K562 (cell line): ENCODE data around the gene EAF1. TPM values are rescaled to one million over a fixed set of nuclear protein-coding genes. Genes with fewer than 3 reads are reported as not detected.
A peak's percentile ranks its signal among the peaks of the same experiment; 100 is the strongest.

Experiments
- BCOR ChIP-seq: fragments of 450-650 bp; IDR thresholded peaks from 2 replicates; pipeline ENCODE4 v1.6.1; 2016
- CAMTA2 ChIP-seq: fragments of 250-450 bp; sonication (Bioruptor Pico); conservative IDR thresholded peaks from 2 replicates; pipeline ENCODE4 v1.5.1; 2022
- CBX1 ChIP-seq: sonication (generic); IDR thresholded peaks from 2 replicates; pipeline ENCODE4 v1.6.1; 2016; ENCODE audit warnings: antibody characterized with exemption, low read depth, mild to moderate bottlenecking
- CREB1 ChIP-seq, 2 experiments: sonication (generic) in 1 of 2; formaldehyde crosslinking in 1 of 2; IDR thresholded peaks; 2 replicates each; pipeline versions ENCODE4 v1.6.1 to v1.8.0; 2012 to 2022; ENCODE audit warnings: inconsistent platforms in 1 of 2, mild to moderate bottlenecking in 1 of 2, missing genetic modification reagents in 1 of 2, moderate library complexity in 1 of 2
- GABPB1 ChIP-seq: sonication (generic); formaldehyde crosslinking; IDR thresholded peaks from 2 replicates; pipeline ENCODE4 v1.8.0; 2022; ENCODE audit warnings: mild to moderate bottlenecking, missing genetic modification reagents
- HCFC1 ChIP-seq: IDR thresholded peaks from 2 replicates; pipeline ENCODE4 v1.6.1; 2012; ENCODE audit warnings: low read depth, low read length, improper control_type of control experiment
- HDAC1 ChIP-seq, 2 experiments: fragments of 450-650 bp; IDR thresholded peaks; 2 replicates each; pipeline ENCODE4 v1.6.1; 2016 to 2017; ENCODE audit warnings: inconsistent platforms in 1 of 2, mild to moderate bottlenecking in 1 of 2, moderate library complexity in 1 of 2
- PKNOX1 ChIP-seq: fragments of 450-650 bp; IDR thresholded peaks from 2 replicates; pipeline ENCODE4 v1.6.1; 2016
- SMC3 ChIP-seq: conservative IDR thresholded peaks from 2 replicates; pipeline ENCODE4 v1.6.1; 2011; ENCODE audit warnings: low read depth, low read length, improper control_type of control experiment; ENCODE audit not compliant: insufficient read depth
- SUPT5H ChIP-seq: fragments of 450-650 bp; IDR thresholded peaks from 2 replicates; pipeline ENCODE4 v1.6.1; 2016
- THRA ChIP-seq: fragments of 450-650 bp; IDR thresholded peaks from 2 replicates; pipeline ENCODE4 v1.6.1; 2017; ENCODE audit warnings: mild to moderate bottlenecking, moderate library complexity
- XRCC5 ChIP-seq: fragments of 200-400 bp; formaldehyde crosslinking; IDR thresholded peaks from 2 replicates; pipeline ENCODE4 v1.6.1; 2017; ENCODE audit warnings: low read depth, mild to moderate bottlenecking, low read length
- ZNF175 ChIP-seq: fragments of 200-800 bp; sonication (Bioruptor generic); IDR thresholded peaks from 2 replicates; pipeline ENCODE4 v1.6.1; 2016; ENCODE audit warnings: low read depth, mild to moderate bottlenecking, missing genetic modification characterization, missing compliant biosample characterization
- ZNF217 ChIP-seq: sonication (generic); formaldehyde crosslinking; IDR thresholded peaks from 2 replicates; pipeline ENCODE4 v1.8.0; 2022; ENCODE audit warnings: mild to moderate bottlenecking, missing genetic modification reagents
- ZNF384 ChIP-seq: IDR thresholded peaks from 2 replicates; pipeline ENCODE4 v1.6.1; 2012; ENCODE audit warnings: low read depth, low read length, improper control_type of control experiment
- ZNF696 ChIP-seq: fragments of 250-450 bp; sonication (Bioruptor Pico); conservative IDR thresholded peaks from 2 replicates; pipeline ENCODE4 v1.4.0; 2020; ENCODE audit warnings: mild to moderate bottlenecking, moderate library complexity
- ZNF699 ChIP-seq: fragments of 250-450 bp; sonication (Bioruptor Pico); IDR thresholded peaks from 2 replicates; pipeline ENCODE4 v1.8.0; 2021; ENCODE audit warnings: mild to moderate bottlenecking, moderate library complexity; ENCODE audit not compliant: insufficient replicate concordance
- ZNF764 ChIP-seq: fragments of 250-450 bp; sonication (Bioruptor Pico); IDR thresholded peaks from 2 replicates; pipeline ENCODE4 v1.4.0; 2020; ENCODE audit warnings: low read depth, mild to moderate bottlenecking, moderate library complexity
- polyA plus RNA-seq, 8 experiments: library from polyadenylated mRNA; depleted of rRNA in 4 of 8; stranded (reverse) in 5 of 8; unstranded in 3 of 8; fragments of >200 nt; fragmentation: Nextera tagmentation in 2 of 8; fragmentation: Illumina TruSeq in 1 of 8; extraction: Ambion mirVana in 2 of 8; extraction: Trizol in 1 of 8; gene quantifications; 2 replicates each; pipeline versions ENCODE4 v1.2.1 to v1.2.3, GENCODE V29; 2011 to 2014; ENCODE audit warnings: inconsistent platforms in 1 of 8, missing spikeins in 1 of 8
- total RNA-seq, 7 experiments: library from RNA; depleted of rRNA in 6 of 7; stranded (reverse); fragments of >200 nt in 6 of 7; fragmentation: Illumina TruSeq in 2 of 7; extraction: Trizol in 2 of 7; gene quantifications; 2 replicates each; pipeline versions ENCODE4 v1.2.1 to v1.2.3, GENCODE V29; 2011 to 2021; ENCODE audit warnings: low replicate concordance in 1 of 7
- TF ChIP-seq, protein P1 (sequence below): fragments of 250-450 bp; sonication (Bioruptor Pico); IDR thresholded peaks from 2 replicates; pipeline ENCODE4 v1.8.0; 2021; ENCODE audit warnings: mild to moderate bottlenecking, moderate library complexity
- TF ChIP-seq, protein P2 (sequence below), 2 experiments: fragments of 450-650 bp in 1 of 2; sonication (generic) in 1 of 2; formaldehyde crosslinking in 1 of 2; IDR thresholded peaks in 1 of 2; conservative IDR thresholded peaks in 1 of 2; 2 replicates each; pipeline versions ENCODE4 v1.6.1 to v1.8.1; 2016 to 2023; ENCODE audit warnings: mild to moderate bottlenecking in 2 of 2, moderate library complexity in 2 of 2, inconsistent platforms in 1 of 2, missing genetic modification reagents in 1 of 2
- TF ChIP-seq, protein P3 (sequence below): sonication (generic); formaldehyde crosslinking; IDR thresholded peaks from 2 replicates; pipeline ENCODE4 v1.8.1; 2023; ENCODE audit warnings: mild to moderate bottlenecking, missing genetic modification reagents

The EAF1 gene
- total and polyA plus RNA-seq, 9 of the 15 experiments (the other 6 are each of a cell fraction or from before 2014, with no cell fraction given) = 7.0 to 26.8 (median 20.4) TPM

DNA sequence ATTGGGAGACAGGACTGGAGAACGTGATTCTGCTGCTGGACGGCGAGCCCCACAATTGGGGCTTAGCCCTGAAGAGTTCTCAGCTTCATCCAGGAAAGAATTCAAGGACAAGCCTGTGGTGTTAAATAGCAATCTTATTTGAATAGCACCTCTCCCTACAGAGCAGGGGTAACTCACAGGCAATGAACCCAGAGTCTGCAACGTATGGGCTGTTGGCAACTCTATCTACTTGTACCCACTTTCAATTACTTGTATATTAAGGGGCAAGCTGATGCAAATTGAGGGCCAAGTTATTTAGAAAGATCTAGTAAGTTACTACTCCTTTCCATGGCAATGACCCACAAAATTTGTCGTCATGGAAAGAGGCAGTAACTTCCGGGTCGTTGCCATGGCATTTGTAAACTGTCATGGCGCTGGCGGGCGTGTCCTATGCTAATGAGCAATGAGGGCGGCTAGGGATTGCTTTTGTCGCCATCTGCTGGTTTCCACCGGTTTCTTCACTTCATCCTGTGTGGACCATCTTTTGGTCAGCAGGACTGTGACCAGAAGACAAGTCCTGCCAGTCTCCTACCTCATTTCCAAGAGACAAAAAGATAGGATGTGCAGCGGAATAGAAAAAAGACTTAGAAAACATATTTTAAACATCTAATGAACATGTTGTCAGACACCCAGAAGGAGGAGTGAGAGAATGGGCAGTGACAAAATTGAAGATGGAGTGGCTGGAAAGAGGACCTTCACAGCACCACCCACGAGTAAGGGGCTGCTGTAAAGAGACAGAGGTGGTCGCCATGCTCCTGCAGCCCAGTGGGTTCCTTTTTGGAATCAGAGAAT is 49.2 kb upstream of the EAF1 start (continued):
- TF ChIP-seq, protein P1, sequence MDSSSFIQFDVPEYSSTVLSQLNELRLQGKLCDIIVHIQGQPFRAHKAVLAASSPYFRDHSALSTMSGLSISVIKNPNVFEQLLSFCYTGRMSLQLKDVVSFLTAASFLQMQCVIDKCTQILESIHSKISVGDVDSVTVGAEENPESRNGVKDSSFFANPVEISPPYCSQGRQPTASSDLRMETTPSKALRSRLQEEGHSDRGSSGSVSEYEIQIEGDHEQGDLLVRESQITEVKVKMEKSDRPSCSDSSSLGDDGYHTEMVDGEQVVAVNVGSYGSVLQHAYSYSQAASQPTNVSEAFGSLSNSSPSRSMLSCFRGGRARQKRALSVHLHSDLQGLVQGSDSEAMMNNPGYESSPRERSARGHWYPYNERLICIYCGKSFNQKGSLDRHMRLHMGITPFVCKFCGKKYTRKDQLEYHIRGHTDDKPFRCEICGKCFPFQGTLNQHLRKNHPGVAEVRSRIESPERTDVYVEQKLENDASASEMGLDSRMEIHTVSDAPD (CRISPR knock-in tag) = no peak
- TF ChIP-seq, protein P2, sequence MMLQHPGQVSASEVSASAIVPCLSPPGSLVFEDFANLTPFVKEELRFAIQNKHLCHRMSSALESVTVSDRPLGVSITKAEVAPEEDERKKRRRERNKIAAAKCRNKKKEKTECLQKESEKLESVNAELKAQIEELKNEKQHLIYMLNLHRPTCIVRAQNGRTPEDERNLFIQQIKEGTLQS (IDR thresholded peaks at IDR 0.05) = peak; percentile 58; the same call in 1 of the 2 replicates
- TF ChIP-seq, protein P2 (CRISPR knock-in tag; conservative IDR thresholded peaks at IDR 0.05) = peak; percentile 61; the same call in 1 of the 2 replicates
- TF ChIP-seq ZNF696 (CRISPR knock-in tag) = no peak
- peak; percentile 100 for TF ChIP-seq GABPB1 (CRISPR knock-in tag)
- no peak for TF ChIP-seq ZNF699 (CRISPR knock-in tag)
- TF ChIP-seq SUPT5H = no peak
- TF ChIP-seq PKNOX1 = peak; percentile 72
- no peak for TF ChIP-seq CBX1
- TF ChIP-seq, protein P3, sequence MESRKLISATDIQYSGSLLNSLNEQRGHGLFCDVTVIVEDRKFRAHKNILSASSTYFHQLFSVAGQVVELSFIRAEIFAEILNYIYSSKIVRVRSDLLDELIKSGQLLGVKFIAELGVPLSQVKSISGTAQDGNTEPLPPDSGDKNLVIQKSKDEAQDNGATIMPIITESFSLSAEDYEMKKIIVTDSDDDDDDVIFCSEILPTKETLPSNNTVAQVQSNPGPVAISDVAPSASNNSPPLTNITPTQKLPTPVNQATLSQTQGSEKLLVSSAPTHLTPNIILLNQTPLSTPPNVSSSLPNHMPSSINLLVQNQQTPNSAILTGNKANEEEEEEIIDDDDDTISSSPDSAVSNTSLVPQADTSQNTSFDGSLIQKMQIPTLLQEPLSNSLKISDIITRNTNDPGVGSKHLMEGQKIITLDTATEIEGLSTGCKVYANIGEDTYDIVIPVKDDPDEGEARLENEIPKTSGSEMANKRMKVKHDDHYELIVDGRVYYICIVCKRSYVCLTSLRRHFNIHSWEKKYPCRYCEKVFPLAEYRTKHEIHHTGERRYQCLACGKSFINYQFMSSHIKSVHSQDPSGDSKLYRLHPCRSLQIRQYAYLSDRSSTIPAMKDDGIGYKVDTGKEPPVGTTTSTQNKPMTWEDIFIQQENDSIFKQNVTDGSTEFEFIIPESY = 0 out of 2 replicates have a peak, but pooled peaks have one; percentile 14
- TF ChIP-seq CAMTA2 (CRISPR knock-in tag) = no peak
- peak; percentile 97 for TF ChIP-seq SMC3
- no peak for TF ChIP-seq ZNF175 (CRISPR knock-in tag)
- TF ChIP-seq XRCC5 = peak; percentile 94
- TF ChIP-seq THRA = no peak
- TF ChIP-seq HDAC1 (IDR thresholded peaks at IDR 0.05) = peak in 1 of 2 experiments; percentile 69; a peak in 2 of 4 replicates
- TF ChIP-seq BCOR = no peak
- TF ChIP-seq HCFC1 = peak; percentile 94
- TF ChIP-seq CREB1 (IDR thresholded peaks at IDR 0.05) = peak; percentile 91
- TF ChIP-seq CREB1 (CRISPR knock-in tag; IDR thresholded peaks at IDR 0.05) = peak; percentile 95
- TF ChIP-seq ZNF217 (CRISPR knock-in tag) = no peak
- 0 out of 2 replicates have a peak, but pooled peaks have one; percentile 42 for TF ChIP-seq ZNF384
- no peak for TF ChIP-seq ZNF764
